Measurements from ENCODE around the gene HSPA1B. TPM values are rescaled to one million over a fixed set of nuclear protein-coding genes. Genes with fewer than 3 reads are reported as not detected.

HSPA1B gene
- polyA plus RNA-seq, 1 donor from 2014 or later: 120 TPM

DNA sequence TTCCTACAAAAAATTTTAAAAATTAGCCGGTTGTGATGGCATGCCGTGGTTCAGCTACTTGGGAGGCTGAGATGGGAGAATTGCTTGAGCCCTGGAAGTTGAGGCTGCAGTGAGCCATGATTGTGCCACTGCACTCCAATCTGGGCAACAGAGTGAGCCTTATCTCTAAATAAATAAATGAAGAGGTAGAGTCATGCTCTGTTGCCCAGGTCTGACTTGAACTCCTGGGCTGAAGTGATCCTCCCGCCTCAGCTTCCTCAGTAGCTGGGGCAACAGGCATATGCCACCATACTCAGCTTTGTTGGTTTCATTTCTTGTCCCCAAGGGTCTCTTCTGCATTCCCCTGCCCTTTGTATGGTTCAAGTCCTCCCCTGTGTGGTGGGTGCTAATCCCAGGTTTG lies 17.0 kb downstream of the HSPA1B start:
- no peaks in the 10 kb centered on the region for H3K36me3 ChIP-seq (ENCODE audit: insufficient read depth, low read length)
- no peaks in the 10 kb centered on the region for H4K20me1 ChIP-seq (ENCODE audit: insufficient read depth)
- no peak overlapping the region for H3K9ac ChIP-seq (ENCODE audit: low read length)
- no peaks in the 10 kb centered on the region for H3K27me3 ChIP-seq (ENCODE audit: insufficient read depth, low read depth, low read length)
- no peak overlapping the region for H3K27ac ChIP-seq (ENCODE audit: low read length)
- H3K4me3 ChIP-seq (ENCODE audit: low read length): no peak overlapping the region
- H2AFZ ChIP-seq (ENCODE audit: low read depth, low read length): no peak overlapping the region
- H3K9me3 ChIP-seq (ENCODE audit: low read length): no peaks in the 10 kb centered on the region
- H3K9me2 ChIP-seq (ENCODE audit: insufficient read depth, low read length): no peaks in the 10 kb centered on the region
- H3K4me2 ChIP-seq (ENCODE audit: low read length): no peak overlapping the region
- H3K79me2 ChIP-seq (replicated peaks; ENCODE audit: insufficient read depth, low read length): no peaks in the 10 kb centered on the region
- TF ChIP-seq, protein P1, sequence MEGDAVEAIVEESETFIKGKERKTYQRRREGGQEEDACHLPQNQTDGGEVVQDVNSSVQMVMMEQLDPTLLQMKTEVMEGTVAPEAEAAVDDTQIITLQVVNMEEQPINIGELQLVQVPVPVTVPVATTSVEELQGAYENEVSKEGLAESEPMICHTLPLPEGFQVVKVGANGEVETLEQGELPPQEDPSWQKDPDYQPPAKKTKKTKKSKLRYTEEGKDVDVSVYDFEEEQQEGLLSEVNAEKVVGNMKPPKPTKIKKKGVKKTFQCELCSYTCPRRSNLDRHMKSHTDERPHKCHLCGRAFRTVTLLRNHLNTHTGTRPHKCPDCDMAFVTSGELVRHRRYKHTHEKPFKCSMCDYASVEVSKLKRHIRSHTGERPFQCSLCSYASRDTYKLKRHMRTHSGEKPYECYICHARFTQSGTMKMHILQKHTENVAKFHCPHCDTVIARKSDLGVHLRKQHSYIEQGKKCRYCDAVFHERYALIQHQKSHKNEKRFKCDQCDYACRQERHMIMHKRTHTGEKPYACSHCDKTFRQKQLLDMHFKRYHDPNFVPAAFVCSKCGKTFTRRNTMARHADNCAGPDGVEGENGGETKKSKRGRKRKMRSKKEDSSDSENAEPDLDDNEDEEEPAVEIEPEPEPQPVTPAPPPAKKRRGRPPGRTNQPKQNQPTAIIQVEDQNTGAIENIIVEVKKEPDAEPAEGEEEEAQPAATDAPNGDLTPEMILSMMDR (IDR thresholded peaks at IDR 0.05; ENCODE audit: poor library complexity, severe bottlenecking): no peak
- TF ChIP-seq TAF1 (IDR thresholded peaks at IDR 0.05; ENCODE audit: low read depth): no peak
- TF ChIP-seq, protein P2, sequence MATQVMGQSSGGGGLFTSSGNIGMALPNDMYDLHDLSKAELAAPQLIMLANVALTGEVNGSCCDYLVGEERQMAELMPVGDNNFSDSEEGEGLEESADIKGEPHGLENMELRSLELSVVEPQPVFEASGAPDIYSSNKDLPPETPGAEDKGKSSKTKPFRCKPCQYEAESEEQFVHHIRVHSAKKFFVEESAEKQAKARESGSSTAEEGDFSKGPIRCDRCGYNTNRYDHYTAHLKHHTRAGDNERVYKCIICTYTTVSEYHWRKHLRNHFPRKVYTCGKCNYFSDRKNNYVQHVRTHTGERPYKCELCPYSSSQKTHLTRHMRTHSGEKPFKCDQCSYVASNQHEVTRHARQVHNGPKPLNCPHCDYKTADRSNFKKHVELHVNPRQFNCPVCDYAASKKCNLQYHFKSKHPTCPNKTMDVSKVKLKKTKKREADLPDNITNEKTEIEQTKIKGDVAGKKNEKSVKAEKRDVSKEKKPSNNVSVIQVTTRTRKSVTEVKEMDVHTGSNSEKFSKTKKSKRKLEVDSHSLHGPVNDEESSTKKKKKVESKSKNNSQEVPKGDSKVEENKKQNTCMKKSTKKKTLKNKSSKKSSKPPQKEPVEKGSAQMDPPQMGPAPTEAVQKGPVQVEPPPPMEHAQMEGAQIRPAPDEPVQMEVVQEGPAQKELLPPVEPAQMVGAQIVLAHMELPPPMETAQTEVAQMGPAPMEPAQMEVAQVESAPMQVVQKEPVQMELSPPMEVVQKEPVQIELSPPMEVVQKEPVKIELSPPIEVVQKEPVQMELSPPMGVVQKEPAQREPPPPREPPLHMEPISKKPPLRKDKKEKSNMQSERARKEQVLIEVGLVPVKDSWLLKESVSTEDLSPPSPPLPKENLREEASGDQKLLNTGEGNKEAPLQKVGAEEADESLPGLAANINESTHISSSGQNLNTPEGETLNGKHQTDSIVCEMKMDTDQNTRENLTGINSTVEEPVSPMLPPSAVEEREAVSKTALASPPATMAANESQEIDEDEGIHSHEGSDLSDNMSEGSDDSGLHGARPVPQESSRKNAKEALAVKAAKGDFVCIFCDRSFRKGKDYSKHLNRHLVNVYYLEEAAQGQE (IDR thresholded peaks at IDR 0.05; ENCODE audit: borderline replicate concordance): no peak
- H3F3A ChIP-seq (ENCODE audit: insufficient read depth, low read length, poor library complexity, severe bottlenecking): no peaks in the 10 kb centered on the region

DNA sequence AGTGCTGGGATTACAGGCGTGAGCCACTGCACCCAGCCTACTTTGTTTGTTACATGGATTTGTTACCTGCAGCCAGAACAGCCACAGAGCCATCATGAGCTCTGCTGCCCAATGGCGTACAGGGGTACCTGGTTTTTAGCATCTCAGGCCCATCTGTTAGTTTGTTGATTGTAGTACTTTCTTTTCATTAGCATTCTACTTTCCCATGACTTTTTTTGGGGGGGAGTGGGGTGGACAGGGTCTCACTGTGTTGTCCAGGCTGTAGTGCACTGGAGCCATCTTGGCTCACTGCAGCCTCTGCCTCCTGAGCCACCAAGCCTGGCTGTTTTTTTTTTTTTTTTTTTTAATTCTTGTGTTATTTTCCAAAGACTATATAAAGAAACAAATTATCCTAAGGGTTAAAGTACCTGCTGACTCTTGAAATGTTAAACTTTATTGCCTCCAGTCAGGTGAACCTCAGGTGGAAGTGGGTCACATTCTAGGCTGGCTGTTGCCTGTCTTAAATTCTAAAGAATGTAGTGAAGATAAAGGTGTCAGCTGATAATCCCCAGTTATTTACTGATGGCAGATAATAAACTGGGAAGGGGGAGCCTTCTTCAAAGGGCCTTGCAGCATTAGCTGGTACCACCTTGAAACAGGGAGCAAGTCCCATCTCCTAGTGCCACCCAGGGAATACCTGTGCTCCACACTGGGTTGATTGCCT lies 19.9 kb downstream of the HSPA1B start:
- Histone ChIP-seq H3K36me3 (ENCODE audit: insufficient read depth, low read length) (no peaks in the 10 kb centered on the region), H2AFZ (ENCODE audit: low read depth, low read length) (no peak overlapping the region), H3K27ac (ENCODE audit: low read length) (no peak overlapping the region), H3K79me2 (replicated peaks; ENCODE audit: insufficient read depth, low read length) (no peaks in the 10 kb centered on the region), H3F3A (ENCODE audit: insufficient read depth, low read length, poor library complexity, severe bottlenecking) (no peaks in the 10 kb centered on the region), H3K9me3 (ENCODE audit: low read length) (no peaks in the 10 kb centered on the region), H3K9ac (ENCODE audit: low read length) (no peak overlapping the region), H3K4me3 (ENCODE audit: low read length) (no peak overlapping the region), H3K4me2 (ENCODE audit: low read length) (no peak overlapping the region), H3K27me3 (ENCODE audit: insufficient read depth, low read depth, low read length) (no peaks in the 10 kb centered on the region), H3K9me2 (ENCODE audit: insufficient read depth, low read length) (no peaks in the 10 kb centered on the region), H4K20me1 (ENCODE audit: insufficient read depth) (no peaks in the 10 kb centered on the region)
- TF ChIP-seq, protein P2 (IDR thresholded peaks at IDR 0.05; ENCODE audit: borderline replicate concordance): no peak
- TF ChIP-seq EP300 (conservative IDR thresholded peaks at IDR 0.05; ENCODE audit: poor library complexity, severe bottlenecking) (no peak), POLR2AphosphoS5 (IDR thresholded peaks at IDR 0.05) (no peak), SMC3 (conservative IDR thresholded peaks at IDR 0.05; ENCODE audit: poor library complexity) (no peak), RAD21 (conservative IDR thresholded peaks at IDR 0.05) (no peak), MXI1 (conservative IDR thresholded peaks at IDR 0.05; ENCODE audit: poor library complexity, severe bottlenecking) (no peak), EZH2 (IDR thresholded peaks at IDR 0.05; ENCODE audit: borderline replicate concordance, insufficient read depth, low read length, poor library complexity, severe bottlenecking) (no peak), TAF1 (IDR thresholded peaks at IDR 0.05; ENCODE audit: low read depth) (no peak)
- TF ChIP-seq, protein P1 (IDR thresholded peaks at IDR 0.05; ENCODE audit: poor library complexity, severe bottlenecking): no peak

All from neural cell (in vitro differentiated cells).